SH-SY5Y (cell line): ENCODE results near the gene TEX13C.

Experiments
- GATA2 ChIP-seq: IDR thresholded peaks from 2 replicates; pipeline ENCODE4 v1.6.1; 2011; ENCODE audit warnings: mild to moderate bottlenecking, low read depth, low read length
- GATA3 ChIP-seq: IDR thresholded peaks from 2 replicates; pipeline ENCODE4 v1.6.1; 2011; ENCODE audit warnings: low read depth, mild to moderate bottlenecking, low read length, moderate library complexity

- TF ChIP-seq GATA3: no peak
- no peak for TF ChIP-seq GATA2
Observed at GRCh38 chrX:125333583-125333982, 13.9 kb downstream of the TEX13C start.
